Activated T-cell treated with anti-CD3 and anti-CD28 coated beads for 1 hour (primary cell): ENCODE results near the gene SPAG4.

Experiments
- DNase-seq: peaks from one replicate; pipeline ENCODE4 v3.0.0-alpha.2; 2020; ENCODE audit warnings: low read depth

Gene SPAG4

DNA sequence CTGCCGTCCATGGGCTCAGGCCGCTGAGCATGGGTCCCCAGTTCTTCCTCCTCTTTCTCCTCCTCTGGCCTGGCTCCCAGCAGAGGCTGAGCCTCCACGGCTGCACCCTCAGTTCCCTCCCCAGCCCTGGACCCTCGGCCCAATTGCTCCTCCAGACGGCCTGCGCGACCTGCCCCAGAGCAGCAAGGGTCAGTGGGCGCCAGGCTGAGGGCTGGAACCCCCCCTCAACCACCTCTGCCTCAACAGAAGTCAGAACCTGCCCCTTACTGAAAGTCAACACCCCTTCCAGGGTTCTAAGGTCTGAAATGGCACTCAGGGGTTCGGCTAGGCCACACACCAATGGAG lies 15.9 kb upstream of the SPAG4 start:
- DNase-seq = no peak

DNA sequence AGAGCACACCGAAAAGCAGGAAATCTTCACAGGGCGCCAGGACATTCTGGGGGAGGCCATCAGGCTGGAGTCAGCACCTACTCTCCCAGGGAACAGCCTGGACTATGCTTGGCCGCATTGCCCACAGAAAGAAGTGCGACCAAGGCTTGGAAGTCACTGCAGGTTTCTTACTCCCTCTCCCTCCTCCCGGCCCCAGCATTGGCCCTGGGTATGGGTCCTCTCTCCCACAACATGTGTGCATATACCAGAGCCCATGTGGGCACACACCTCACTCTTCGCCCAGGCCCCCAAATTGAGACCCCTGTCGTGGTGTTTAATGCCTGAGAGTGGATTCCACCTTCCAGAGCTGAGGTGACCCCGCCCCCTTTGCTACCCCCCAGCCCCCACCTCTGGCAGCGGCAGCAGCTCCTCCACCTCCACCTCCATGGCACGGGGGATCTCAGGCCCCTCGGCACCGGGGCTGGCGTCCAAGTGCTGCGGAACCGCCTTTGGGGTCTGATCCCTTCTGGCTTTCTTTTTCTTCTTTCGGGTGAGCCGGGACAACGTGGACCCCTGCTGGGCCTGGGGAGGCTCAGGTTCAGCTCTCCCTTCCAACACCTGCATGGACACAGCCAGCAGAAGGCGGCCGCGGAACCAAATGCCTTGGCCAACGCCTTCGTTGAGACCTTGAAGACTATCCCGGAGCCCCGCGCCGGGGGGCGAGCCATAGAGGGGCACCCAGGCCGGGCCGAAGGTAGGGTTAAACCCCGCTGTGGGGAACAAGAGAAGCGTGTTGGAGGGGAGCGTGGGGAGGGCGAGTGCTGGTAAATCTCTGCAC lies 15.2 kb upstream of the SPAG4 start:
- no peak for DNase-seq

DNA sequence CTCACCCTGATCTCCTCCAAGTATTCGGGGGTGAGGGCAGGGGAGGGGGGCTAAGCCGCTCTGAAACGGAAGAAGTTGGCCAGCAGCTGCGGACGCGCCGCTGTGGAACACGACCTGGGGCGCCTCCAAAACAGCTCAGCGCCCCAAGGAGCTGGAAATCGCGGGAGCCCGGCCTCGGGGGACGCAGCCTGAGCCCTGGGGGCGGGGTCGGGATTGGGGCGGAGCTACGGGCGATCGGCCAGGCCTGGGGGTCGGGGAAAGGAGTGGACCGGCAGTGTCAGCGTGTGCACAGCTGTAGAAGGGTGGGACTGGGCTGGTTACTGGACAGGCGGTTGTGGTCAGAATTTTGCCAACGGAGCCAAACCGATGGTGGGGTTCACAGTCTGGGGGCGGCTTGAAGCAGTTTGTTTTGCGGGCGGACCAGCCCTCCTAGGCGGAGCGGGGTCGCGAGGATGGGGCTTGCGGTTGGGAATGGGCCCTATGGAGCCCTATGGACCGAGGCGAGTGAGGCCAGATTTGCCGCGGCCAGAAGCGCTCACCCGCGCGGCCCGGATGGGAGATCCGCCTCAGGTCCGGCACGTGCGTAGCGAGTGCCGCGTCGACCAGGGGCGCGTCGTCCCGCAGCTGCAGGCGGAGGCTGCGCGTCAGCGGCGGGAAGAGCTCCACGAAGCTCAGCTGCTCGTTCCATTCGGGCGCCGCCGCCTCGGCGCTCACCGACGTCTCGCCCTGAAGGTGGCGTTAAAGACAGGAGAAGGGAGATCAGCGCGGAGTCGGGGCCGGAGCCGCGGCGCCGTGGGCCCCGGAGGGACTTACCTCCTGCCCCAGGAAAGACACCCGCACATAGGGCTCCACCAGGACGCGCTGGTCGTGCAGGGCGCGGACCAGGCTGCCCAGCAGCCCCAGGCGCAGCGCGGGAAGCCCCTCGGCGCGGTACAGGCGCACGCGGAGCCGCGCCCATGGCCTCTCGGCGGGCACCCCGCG lies 14.3 kb upstream of the SPAG4 start:
- DNase-seq = peak; percentile 72

DNA sequence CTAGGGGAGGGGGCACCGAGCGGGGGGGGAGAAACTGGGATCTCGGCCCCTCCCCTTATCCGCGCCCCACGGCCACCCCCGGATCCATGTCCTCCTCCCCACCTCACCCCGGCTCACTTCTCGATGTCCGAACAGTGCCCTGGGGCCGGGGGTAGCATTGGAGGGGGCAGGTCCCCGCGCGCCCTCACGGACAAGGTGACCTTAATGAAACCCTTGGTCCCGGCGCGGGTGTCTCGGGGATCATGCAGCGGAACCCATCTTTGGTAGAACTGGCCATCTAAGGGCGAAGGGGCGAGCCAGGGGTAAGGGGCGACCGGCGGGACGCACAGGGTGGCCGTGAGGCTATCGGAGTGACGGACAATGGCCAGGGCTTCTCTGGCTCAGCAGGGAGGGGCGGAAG lies 13.6 kb upstream of the SPAG4 start:
- no peak for DNase-seq

DNA sequence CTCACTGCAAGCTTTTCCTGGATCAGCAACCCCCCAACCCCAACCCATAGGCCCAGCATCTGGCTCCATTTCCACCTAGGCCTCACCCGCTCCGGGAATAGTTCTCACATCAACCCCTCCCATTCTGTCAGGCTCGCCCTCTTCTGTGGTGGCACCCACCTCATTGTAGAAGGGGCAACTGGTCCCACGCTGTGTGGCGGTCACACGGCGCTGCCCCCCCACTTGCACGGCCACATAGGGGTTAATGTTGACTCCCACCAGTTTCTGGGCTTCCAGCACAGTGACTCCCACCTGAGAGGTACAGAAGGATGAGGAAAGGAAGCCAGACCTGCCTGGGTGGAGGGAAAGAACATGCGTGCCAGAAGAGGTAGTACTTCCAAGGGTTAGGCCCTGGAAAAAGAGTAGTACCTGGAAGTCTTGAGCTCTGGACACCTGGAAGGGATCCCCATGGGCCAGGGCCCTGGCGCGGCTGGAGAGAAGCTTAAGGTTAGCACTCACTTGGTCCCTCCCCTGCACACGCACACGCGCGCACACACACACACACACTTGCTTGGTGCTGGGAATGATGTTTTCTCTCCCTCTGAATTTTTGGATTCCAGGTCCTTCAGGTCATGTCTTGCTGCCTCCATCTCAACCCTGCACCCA lies 12.7 kb upstream of the SPAG4 start:
- DNase-seq = no peak

DNA sequence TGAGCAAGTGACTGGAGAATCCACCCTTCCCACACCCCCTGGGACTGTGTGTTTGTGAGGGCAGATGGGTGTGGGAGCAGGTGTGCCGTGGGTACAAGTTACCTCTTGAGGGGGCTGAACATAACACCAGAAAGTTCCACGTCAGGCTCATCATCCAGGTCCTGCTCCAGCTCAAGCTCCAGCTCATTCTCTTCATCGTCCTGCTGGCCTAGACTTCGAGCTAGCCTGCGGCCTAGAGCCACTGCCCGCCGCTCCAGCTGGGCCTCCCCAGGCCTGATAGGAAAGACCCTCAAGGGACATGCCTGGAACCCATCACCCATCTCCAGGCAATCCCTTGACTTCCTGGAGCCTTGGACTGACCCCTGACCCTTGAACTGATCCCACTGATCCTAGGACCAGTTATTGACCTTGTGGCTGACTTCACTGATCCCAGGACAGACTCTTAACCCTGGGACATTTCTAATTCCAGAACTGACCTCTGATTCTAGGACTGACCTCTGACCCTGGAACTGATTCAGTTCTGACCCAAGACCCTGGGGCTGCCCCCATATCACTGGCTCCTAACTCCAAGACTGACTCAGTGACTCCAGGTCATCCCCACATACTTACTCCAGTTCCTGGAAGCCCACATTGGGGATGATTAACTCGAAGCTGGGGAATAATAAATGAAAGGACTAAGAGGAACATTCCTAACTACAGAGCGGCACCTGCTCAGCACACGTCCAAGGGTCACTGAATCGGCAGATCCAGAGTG lies 11.8 kb upstream of the SPAG4 start:
- no peak for DNase-seq

DNA sequence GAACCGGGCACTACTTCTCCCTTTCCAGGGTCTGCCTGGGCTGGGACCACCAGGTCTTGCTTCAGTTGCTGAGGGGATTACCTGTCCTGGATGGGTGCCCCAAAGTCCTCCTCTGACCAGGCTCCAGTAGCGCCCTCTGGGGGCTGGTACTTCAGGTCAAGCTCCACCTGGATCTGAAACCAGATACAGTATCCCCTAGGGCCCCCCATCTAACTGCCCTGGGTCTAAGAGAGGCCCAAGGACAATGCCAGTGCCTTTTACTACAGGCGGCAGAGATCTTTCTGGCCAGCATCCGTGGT lies 11.2 kb upstream of the SPAG4 start:
- DNase-seq = no peak

DNA sequence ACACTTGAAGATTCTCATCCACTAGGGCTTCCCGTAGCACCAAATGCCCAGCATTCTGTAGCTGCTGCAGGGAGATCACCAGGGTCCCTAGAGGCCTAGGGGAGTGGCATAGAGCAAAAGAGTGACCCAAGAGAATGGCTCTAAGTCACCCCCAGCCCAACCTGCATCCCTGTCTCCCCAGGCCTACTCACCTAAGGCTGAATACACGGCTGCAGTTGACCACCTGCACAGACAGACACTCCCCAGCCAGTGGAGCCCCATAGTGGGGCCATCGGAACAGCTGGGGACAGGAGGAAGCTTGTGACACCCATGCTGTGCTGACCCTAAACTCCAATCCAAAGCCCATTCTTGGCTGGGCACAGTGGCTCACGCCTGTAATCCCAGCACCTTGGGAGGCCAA lies 9.5 kb upstream of the SPAG4 start:
- no peak for DNase-seq

DNA sequence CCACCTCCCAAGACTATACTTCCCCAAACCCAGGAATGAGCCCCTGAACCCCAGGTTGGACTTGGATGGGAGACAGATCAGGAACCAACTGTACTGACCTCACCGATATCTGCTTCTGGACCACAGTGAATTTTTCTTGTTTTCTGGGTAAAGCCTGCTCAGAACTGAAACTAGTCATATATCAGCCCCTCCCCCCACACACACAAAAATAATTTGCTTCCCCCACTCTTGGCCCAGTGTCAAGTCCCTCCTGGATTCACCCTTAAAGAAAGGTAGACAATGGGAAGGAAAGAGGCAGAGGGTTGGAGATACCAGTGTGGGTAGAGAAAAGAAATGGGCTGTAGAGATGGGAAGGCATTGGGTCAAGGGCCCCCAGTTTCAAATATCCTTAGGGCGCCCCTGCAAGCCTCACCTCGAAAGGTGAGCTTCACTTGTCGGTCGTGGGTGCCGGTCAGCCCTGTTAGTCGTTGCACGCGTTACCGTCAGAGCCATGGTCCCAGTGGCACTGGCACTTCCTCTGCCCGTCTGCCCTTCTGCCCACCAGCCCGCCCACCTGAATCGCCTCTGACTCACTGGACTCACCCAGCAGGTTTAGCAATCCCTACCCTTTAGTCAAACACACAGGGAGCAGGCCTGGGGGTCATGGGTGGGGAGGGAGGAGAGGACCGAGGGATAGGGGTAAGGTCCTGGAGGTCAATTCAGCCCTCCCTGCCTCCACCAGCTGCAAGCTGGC lies 8.5 kb upstream of the SPAG4 start:
- DNase-seq = no peak

DNA sequence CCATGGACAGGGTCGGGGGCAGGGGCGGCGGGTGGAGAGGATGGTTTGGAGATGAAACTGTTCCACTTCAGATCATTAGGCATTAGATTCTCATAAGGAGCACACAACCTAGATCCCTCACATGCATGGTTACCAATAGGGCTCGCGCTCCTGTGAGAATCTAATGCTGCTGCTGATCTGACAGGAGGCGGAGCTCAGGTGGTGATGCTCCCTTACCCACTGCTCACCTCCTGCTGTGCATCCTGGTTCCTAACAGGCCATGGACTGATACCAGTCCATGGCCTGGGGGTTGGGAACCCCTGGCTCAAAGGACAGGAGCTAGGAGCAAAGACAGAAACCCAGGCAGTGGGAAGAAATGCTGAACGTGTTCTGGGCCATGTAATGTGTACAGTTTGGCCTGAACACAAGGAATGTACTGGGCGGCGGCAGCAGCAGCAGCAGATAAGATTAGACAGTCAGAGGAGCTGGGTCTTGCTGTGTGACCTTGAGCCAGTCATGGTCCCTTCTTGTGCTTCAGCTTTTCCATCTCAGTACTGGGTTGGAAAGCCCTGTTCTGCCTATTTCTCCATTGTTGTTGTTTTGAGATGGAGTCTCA lies 4.7 kb upstream of the SPAG4 start:
- no peak for DNase-seq

DNA sequence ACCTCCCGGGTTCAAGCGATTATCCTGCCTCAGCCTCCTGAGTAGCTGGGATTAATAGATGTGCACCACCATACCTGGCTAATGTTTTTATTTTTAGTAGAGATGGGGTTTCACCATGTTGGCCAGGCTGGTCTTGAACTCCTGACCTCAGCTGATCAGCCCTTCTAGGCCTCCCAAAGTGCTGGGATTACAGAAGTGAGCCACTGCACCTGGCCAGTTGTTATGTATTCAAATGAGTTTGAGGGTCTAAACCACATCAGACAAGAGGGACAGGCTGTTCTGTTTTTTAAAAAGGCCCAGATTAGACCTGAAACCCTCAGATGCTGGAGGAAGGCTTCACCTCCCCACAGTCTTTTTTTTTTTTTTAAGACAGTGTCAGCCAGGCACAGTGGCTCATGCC lies 4.1 kb upstream of the SPAG4 start:
- no peak for DNase-seq

DNA sequence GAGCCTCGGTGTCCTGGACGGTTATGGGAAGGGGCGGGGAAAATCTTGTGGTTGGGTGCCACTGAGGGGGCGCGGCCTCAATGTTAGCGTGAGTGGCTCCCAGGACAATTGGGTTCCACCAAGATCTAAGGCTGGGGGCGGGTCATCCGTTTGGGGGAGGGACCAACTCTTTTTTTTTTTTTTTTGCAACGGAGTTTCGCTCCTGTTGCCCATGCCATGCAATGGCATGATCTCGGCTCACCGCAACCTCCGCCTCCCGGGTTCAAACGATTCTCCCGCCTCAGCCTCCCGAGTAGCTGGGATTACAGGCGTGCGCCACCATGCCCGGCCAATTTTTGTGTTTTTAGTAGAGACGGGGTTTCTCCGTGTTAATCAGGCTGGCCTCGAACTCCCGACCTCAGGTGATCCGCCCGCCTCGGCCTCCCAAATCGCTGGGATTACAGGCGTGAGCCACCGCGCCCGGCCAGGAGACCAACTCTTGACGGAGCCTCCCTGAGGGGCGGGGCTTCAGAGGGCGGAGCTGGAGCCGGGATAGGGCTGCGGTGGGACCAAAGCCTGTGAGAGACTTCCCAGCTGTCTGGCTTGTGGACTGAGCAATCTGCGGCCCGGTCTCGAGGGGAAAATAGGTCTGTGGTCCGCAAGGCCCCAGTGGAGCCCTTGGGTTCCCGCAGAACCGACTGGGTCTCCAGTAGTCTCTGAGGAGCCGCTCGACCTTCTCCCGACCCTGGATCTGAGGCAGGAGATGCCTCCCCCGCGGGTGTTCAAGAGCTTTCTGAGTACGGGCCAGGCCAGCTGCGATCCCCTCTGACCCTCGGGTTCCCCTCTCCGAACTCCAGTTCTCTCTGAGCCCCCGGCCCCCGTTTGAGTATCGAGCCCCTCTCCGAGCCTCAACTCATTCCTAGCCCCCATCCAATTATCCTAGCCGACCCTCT lies 1.1 kb downstream of the SPAG4 start:
- DNase-seq = no peak

DNA sequence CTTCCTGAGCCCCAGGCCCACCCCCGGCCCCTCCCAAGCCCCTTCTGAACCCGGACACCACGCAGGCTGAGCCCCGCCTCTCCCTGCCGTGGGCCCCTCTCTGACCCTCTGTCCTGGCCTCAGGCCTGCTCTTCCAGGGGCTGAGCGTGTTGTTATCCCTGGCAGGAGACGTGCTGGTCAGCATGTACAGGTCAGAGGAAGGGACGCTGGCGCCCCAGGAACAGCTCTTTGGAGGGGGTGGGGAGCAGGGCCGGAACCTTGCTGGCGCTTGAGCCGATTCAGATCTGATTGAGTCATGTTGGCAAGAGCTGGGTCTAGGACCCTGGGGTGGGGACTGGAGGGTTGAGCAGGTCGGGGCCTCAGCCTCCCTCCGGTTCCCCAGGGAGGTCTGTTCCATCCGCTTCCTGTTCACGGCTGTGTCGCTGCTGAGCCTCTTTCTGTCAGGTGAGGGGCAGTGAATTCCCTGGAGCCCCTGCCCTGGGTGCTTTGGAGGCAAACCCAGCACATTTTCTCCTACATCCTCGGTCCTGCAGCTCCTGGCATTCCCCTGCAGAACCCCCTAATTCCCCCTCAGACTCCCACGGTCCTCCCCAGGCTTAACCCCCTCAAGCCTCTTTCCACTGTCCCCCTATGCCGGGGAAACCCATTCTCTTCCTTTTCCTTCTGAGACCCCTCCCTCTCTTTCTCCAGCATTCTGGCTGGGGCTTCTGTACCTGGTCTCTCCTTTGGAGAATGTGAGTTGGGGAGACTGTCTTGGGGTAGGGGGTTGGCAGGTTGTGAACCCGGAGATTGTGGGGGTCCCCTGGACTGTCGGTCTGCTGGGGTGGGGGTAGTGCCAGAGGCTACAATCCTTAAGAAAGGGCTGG lies 2.0 kb downstream of the SPAG4 start:
- DNase-seq = no peak

DNA sequence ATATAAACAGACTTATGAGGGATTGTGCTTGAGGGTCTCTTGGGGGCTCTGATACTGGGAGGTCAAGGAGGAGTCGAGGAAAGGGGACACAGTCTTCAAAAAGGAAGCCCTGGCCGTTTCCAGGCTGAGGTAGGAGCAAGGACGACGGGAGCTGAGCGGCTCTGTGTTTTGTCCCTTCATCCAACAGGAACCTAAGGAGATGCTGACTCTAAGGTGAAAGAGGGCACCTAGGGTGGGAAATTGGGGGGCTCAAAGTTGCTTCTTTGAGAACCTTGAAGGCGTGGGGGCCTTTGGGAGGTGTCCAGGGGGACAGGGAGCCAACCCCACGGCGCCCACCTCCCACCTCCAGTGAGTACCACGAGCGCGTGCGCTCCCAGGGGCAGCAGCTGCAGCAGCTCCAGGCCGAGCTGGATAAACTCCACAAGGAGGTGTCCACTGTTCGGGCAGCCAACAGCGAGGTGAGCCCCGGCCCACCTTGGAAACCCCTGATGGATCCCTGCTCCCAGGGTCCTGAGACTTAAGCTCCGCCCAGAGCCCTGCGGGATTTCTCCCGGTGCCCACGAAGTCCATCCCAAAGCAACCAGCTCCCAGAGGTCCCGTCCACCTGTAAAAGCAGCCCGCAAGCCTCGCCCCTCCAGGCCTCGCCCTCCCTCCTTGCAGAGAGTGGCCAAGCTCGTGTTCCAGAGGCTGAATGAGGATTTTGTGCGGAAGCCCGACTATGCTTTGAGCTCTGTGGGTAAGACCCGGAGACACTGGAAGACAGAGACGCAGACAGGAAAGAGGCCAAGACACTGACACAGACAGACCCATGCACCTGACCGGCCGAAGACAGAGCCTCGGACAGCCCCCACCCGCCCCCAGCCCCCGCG lies 2.9 kb downstream of the SPAG4 start:
- no peak for DNase-seq

DNA sequence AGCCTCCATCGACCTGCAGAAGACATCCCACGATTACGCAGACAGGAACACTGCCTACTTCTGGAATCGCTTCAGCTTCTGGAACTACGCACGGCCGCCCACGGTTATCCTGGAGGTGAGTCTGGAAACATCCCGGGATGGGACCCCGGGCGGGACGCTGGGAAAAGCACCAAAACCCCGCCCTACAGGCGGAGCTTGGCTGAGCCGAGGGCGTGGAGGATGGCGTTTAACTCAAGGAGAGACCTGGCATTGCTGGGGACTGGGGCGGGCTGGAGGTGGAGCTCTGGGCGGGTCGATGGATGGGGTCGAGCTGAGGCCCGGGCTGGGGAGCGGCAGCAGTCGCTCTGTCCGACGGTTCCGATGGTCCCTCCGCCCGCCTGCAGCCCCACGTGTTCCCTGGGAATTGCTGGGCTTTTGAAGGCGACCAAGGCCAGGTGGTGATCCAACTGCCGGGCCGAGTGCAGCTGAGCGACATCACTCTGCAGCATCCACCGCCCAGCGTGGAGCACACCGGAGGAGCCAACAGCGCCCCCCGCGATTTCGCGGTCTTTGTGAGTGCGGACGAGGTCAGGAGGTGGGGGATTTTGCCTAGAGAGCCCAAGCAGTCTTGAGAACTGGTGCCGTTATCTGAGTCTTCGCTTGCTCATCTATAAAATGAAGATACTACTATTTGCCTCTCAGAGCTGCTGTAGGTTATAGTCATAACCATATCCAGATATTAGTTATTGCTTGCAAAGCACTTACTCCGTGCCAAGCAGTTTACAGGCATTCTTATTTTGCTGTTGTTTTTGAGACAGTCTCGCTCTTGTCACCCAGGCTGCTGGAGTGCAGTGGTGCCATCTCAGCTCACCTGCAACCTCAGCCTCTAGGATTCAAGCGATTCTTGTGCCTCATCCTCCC lies 3.8 kb downstream of the SPAG4 start:
- DNase-seq = peak; percentile 63

DNA sequence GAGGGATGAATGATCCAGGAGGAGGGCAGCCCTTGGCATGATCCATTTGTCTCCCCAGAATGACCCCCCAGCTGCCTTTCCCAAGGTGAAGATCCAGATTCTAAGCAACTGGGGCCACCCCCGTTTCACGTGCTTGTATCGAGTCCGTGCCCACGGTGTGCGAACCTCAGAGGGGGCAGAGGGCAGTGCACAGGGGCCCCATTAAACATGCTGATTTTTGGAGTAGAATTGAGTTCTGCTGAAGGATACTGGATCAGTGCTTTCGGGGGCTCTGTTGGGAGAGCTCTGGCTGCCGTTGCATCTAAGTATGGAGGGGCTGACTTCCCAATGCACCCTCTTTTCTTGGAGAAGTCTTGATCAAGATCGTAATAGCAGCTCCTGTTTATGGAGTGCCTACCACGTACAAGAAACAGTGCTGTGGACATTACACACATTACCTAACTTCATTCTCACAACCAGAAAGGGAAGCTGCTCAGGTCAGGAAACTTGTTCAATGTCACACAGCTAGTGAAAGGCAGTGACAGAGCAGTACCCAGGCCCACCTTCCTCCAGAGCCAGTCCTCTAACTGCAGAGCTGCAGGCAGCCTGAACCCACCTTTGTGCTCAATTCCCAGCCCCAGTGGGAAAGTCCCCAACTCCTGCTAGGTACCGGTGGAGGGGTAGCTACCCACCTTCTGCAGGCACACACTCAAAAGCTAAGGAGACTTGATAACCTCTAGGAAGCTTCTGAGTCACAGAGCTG lies 5.4 kb downstream of the SPAG4 start:
- DNase-seq = no peak
